Prostate gland (tissue), 2 donors: ENCODE data around the gene ATP1A1. TPM values are rescaled to one million over a fixed set of nuclear protein-coding genes. Genes with fewer than 3 reads are reported as not detected.

Experiments
- DNase-seq: peaks from one replicate; pipeline ENCODE4 v3.0.0-alpha.2; 2019; ENCODE audit warnings: low spot score
- H3K27ac ChIP-seq, 2 donors: fragments of 200-600 bp; sonication (generic); 2 replicates each; pipeline ENCODE4 v1.5.1; 2017 to 2019
- H3K27me3 ChIP-seq: fragments of 200-600 bp; sonication (generic); replicated peaks from 2 replicates; pipeline ENCODE4 v1.5.1; 2019; ENCODE audit not compliant: insufficient read depth
- H3K36me3 ChIP-seq, 2 donors: fragments of 200-600 bp; sonication (generic); 1 replicate in 1 of 2; 2 replicates in 1 of 2; pipeline versions ENCODE4 v1.5.1 to v1.8.1; 2017 to 2019
- H3K4me1 ChIP-seq: fragments of 200-600 bp; sonication (generic); replicated peaks from 2 replicates; pipeline ENCODE4 v1.5.1; 2019
- H3K4me3 ChIP-seq, 2 donors: fragments of 200-600 bp; sonication (generic); 2 replicates each; pipeline ENCODE4 v1.5.1; 2017 to 2019
- H3K9me3 ChIP-seq: fragments of 200-600 bp; sonication (generic); 2 replicates; pipeline ENCODE4 v1.5.1; 2017
- CTCF ChIP-seq, 4 experiments: fragments of 200-600 bp in 2 of 4; fragments of 450-650 bp in 2 of 4; sonication (generic) in 2 of 4; IDR thresholded peaks; 1 replicate in 3 of 4; 2 replicates in 1 of 4; pipeline ENCODE4 v1.5.1; 2016 to 2019; ENCODE audit warnings: antibody characterized with exemption in 4 of 4, mild to moderate bottlenecking in 2 of 4, moderate library complexity in 2 of 4
- POLR2A ChIP-seq: fragments of 450-650 bp; IDR thresholded peaks from one replicate; pipeline ENCODE4 v1.6.1; 2016; ENCODE audit warnings: antibody characterized with exemption, mild to moderate bottlenecking
- POLR2AphosphoS5 ChIP-seq: sonication (generic); formaldehyde crosslinking; IDR thresholded peaks from one replicate; pipeline ENCODE4 v1.6.1; 2017; ENCODE audit warnings: antibody characterized with exemption
- WGBS: methylation state at CpG from one replicate; pipeline ENCODE4 v1.1.5; 2018; 5-methylcytosine and 5-hydroxymethylcytosine counted together
- intact Hi-C: fragments of 100-400 bp; cut with DNase I; formaldehyde crosslinking; loops from one replicate; pipeline ENCODE4 v1.14.2; 2022
- total RNA-seq, 2 donors: library from RNA; depleted of rRNA; stranded (reverse); fragments of >200 nt; gene quantifications; one replicate each; pipeline ENCODE4 v1.1.0, GENCODE V29; 2016

Gene ATP1A1
- total RNA-seq, 2 donors from 2014 or later = 365 to 536 TPM

DNA sequence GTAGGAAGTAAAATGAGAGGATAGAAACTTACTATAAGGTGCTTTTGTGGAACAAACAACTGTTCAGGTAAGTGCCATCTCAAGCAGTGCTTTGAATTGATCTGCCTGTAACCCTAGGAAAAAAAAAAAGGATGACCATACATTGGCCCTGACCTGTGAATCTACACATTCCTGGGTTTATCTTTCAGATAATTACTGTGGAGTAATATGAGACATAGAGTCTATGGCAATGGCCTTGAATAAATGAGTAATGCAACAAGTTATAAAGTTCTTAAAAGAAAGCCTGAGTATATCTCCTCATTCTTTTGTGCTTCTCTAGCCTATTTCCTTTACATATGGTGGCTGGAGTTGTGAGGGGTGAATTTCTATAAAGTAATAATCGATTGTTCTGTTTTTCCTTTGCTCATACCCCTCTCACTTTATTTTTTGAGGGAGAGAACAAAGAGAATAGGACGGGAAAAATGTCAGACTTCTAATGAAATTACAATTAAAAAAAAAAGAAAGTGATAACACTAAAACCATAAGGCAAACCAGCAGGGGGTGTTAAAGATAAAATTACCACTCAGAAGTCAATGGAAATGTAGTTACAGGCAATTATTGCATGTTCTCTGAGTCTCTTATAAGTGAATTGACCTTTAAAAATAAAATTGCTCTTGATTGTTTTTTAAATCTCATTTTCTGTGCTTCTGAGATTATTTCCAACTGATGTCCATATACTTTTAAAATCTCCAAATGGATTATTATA, 12.4 kb upstream of the ATP1A1 start:
- intact Hi-C loops = loop anchor here (2.0 kb wide), 1 partner anchor 124 kb away; no protein-coding TSS in a partner anchor
- DNase-seq = no peak
- H3K36me3 ChIP-seq = no peaks in the 10 kb centered on the region
- H3K27ac ChIP-seq = no peak overlapping the region
- no peaks in the 10 kb centered on the region for H3K9me3 ChIP-seq
- no peak overlapping the region for H3K4me3 ChIP-seq
- no peaks in the 10 kb centered on the region for H3K27me3 ChIP-seq
- WGBS = 92% methylated on average over 2 of the region's 2 CpGs
- TF ChIP-seq POLR2A (no peak), CTCF (IDR thresholded peaks at IDR 0.05) (peak in 2 of 4 experiments; percentile 36 to 53), POLR2AphosphoS5 (no peak)
- no peaks in the 10 kb centered on the region for H3K4me1 ChIP-seq

GRCh38 chr1:116361648-116362047, 11.4 kb upstream of the ATP1A1 start:
- intact Hi-C loops = loop anchor here (2.0 kb wide), 1 partner anchor 123 kb away; no protein-coding TSS in a partner anchor
- DNase-seq = no peak
- Histone ChIP-seq H3K27me3 (no peaks in the 10 kb centered on the region), H3K4me3 (no peak overlapping the region), H3K36me3 (no peaks in the 10 kb centered on the region), H3K27ac (no peak overlapping the region), H3K9me3 (no peaks in the 10 kb centered on the region), H3K4me1 (no peaks in the 10 kb centered on the region)
- 92% methylated on average over 3 of the region's 3 CpGs for WGBS
- TF ChIP-seq POLR2A (no peak), CTCF (IDR thresholded peaks at IDR 0.05) (no peak), POLR2AphosphoS5 (no peak)

GRCh38 chr1:116362050-116362449, 11.0 kb upstream of the ATP1A1 start:
- Histone ChIP-seq H3K27me3 (no peaks in the 10 kb centered on the region), H3K4me3 (no peak overlapping the region), H3K27ac (no peak overlapping the region), H3K4me1 (no peaks in the 10 kb centered on the region), H3K9me3 (no peaks in the 10 kb centered on the region), H3K36me3 (no peaks in the 10 kb centered on the region)
- 92% methylated on average over 4 of the region's 4 CpGs for WGBS
- TF ChIP-seq CTCF (IDR thresholded peaks at IDR 0.05) (no peak), POLR2A (no peak), POLR2AphosphoS5 (no peak)
- no peak for DNase-seq
- intact Hi-C loops = no loop called here

- TF ChIP-seq POLR2A = no peak
- TF ChIP-seq CTCF (IDR thresholded peaks at IDR 0.05) = no peak
- TF ChIP-seq POLR2AphosphoS5 = no peak
- Histone ChIP-seq H3K27me3 (no peaks in the 10 kb centered on the region), H3K4me3 (no peak overlapping the region), H3K4me1 (no peaks in the 10 kb centered on the region), H3K9me3 (no peaks in the 10 kb centered on the region), H3K27ac (no peak overlapping the region), H3K36me3 (no peaks in the 10 kb centered on the region)
- DNase-seq = no peak
- intact Hi-C loops = no loop called here
- 21% methylated on average over 5 of the region's 5 CpGs for WGBS
These were observed 7.7 kb upstream of the ATP1A1 start for GRCh38 chr1:116365353-116365780.

DNA sequence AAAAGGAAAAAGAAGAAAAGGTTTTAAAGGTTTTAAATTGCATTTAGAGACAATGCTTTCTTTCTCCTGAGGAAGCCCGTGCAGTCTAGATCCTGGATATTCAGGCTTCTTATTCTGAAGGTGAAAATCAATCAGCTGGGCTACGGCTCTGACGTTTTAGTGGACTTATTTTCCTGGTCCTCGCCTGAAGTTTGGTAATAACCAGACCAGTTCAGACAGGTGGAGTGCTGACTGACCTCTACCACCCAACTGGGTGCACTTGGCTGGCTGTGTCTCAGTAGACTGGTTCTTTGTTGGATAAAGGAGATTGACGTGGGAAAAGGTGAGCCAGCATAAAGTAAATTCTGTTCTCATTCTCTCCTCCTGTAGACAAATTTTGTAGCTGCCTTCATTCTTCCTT, 7.2 kb upstream of the ATP1A1 start:
- 39% methylated on average over 5 of the region's 5 CpGs for WGBS
- Histone ChIP-seq H3K27me3 (no peaks in the 10 kb centered on the region), H3K36me3 (no peaks in the 10 kb centered on the region), H3K4me1 (no peaks in the 10 kb centered on the region), H3K4me3 (no peak overlapping the region), H3K27ac (no peak overlapping the region), H3K9me3 (no peaks in the 10 kb centered on the region)
- TF ChIP-seq CTCF (IDR thresholded peaks at IDR 0.05) (no peak), POLR2AphosphoS5 (no peak), POLR2A (no peak)
- DNase-seq = no peak
- intact Hi-C loops = no loop called here
